Activated naive CD8-positive, alpha-beta T cell (primary cell): ENCODE results near the gene TAS2R9.

ENCODE experiments used
- H3K27ac Mint-ChIP-seq: one replicate; pipeline ENCODE4 v1.8.0; 2021; ENCODE audit warnings: mixed read lengths
- H3K27me3 Mint-ChIP-seq: one replicate; pipeline ENCODE4 v1.8.0; 2021; ENCODE audit warnings: mixed read lengths
- H3K36me3 Mint-ChIP-seq: one replicate; pipeline ENCODE4 v1.8.0; 2021; ENCODE audit warnings: mixed read lengths
- H3K4me1 Mint-ChIP-seq: one replicate; pipeline ENCODE4 v1.8.0; 2021; ENCODE audit warnings: low read depth, mixed read lengths
- H3K4me3 Mint-ChIP-seq: one replicate; pipeline ENCODE4 v1.8.0; 2021; ENCODE audit warnings: mild to moderate bottlenecking, mixed read lengths
- H3K9me3 Mint-ChIP-seq: one replicate; pipeline ENCODE4 v1.8.0; 2021; ENCODE audit warnings: low read depth, mixed read lengths

The TAS2R9 gene

GRCh38 chr12:10810068-10810467, at the start of gene TAS2R9:
TSS of gene TAS2R9 (minus strand) at chr12:10810168. CDS start at chr12:10810075, 93 bp downstream.
- no peaks in the 10 kb centered on the region for H3K4me1 Mint-ChIP-seq
- no peak within 1 kb of the TSS for H3K4me3 Mint-ChIP-seq
- H3K27me3 Mint-ChIP-seq = peaks cover 26% of the 10 kb centered on the region
- H3K27ac Mint-ChIP-seq = no peak within 1 kb of the TSS
- no peaks in the 10 kb centered on the region for H3K36me3 Mint-ChIP-seq
- no peaks in the 10 kb centered on the region for H3K9me3 Mint-ChIP-seq

GRCh38 chr12:10855807-10856206, 45.8 kb upstream of the TAS2R9 start:
- Mint-ChIP-seq H3K36me3 (peaks cover 49% of the 10 kb centered on the region), H3K9me3 (peaks cover 19% of the 10 kb centered on the region), H3K4me3 (no peak overlapping the region), H3K4me1 (peaks cover 27% of the 10 kb centered on the region), H3K27ac (no peak overlapping the region), H3K27me3 (no peaks in the 10 kb centered on the region)

- Mint-ChIP-seq H3K27ac (no peak overlapping the region), H3K27me3 (no peaks in the 10 kb centered on the region), H3K4me1 (peaks cover 43% of the 10 kb centered on the region), H3K9me3 (peaks cover 11% of the 10 kb centered on the region), H3K36me3 (peaks cover 43% of the 10 kb centered on the region), H3K4me3 (no peak overlapping the region)
These were observed 43.8 kb upstream of the TAS2R9 start for GRCh38 chr12:10853776-10854175.

- Mint-ChIP-seq H3K4me3 (no peak overlapping the region), H3K9me3 (no peaks in the 10 kb centered on the region), H3K4me1 (peaks cover 45% of the 10 kb centered on the region), H3K27ac (no peak overlapping the region), H3K27me3 (no peaks in the 10 kb centered on the region), H3K36me3 (peaks cover 31% of the 10 kb centered on the region)
These were observed 41.4 kb upstream of the TAS2R9 start for GRCh38 chr12:10851243-10851858.

GRCh38 chr12:10849425-10849878, 39.5 kb upstream of the TAS2R9 start, which contains the start of gene PRR4:
TSS of gene PRR4 (minus strand) at chr12:10849475. CDS start at chr12:10849437, 38 bp downstream.
- Mint-ChIP-seq H3K9me3 (no peaks in the 10 kb centered on the region), H3K27me3 (no peaks in the 10 kb centered on the region), H3K36me3 (peaks cover 31% of the 10 kb centered on the region), H3K27ac (no peak within 1 kb of the TSS), H3K4me3 (no peak within 1 kb of the TSS), H3K4me1 (peaks cover 42% of the 10 kb centered on the region)

- Mint-ChIP-seq H3K27ac (no peak overlapping the region), H3K9me3 (no peaks in the 10 kb centered on the region), H3K27me3 (no peaks in the 10 kb centered on the region), H3K36me3 (peaks cover 39% of the 10 kb centered on the region), H3K4me1 (peaks cover 37% of the 10 kb centered on the region), H3K4me3 (no peak overlapping the region)
These were observed 37.8 kb upstream of the TAS2R9 start for GRCh38 chr12:10847744-10848143.

- Mint-ChIP-seq H3K4me3 (no peak overlapping the region), H3K27ac (no peak overlapping the region), H3K36me3 (peaks cover 29% of the 10 kb centered on the region), H3K27me3 (no peaks in the 10 kb centered on the region), H3K9me3 (no peaks in the 10 kb centered on the region), H3K4me1 (no peaks in the 10 kb centered on the region)
These were observed 32.9 kb upstream of the TAS2R9 start for GRCh38 chr12:10842862-10843261.

- Mint-ChIP-seq H3K4me1 (no peaks in the 10 kb centered on the region), H3K9me3 (peaks cover 5% of the 10 kb centered on the region), H3K27me3 (no peaks in the 10 kb centered on the region), H3K36me3 (peaks cover 12% of the 10 kb centered on the region), H3K27ac (no peak overlapping the region), H3K4me3 (no peak overlapping the region)
These were observed 28.5 kb upstream of the TAS2R9 start for GRCh38 chr12:10838461-10838860.

GRCh38 chr12:10829994-10830393, 20.0 kb upstream of the TAS2R9 start:
- H3K9me3 Mint-ChIP-seq = no peaks in the 10 kb centered on the region
- no peaks in the 10 kb centered on the region for H3K4me1 Mint-ChIP-seq

GRCh38 chr12:10826258-10826657, 16.3 kb upstream of the TAS2R9 start, which contains the start of gene TAS2R10:
TSS of gene TAS2R10 (minus strand) at chr12:10826358. CDS start at chr12:10826269, 89 bp downstream.
- Mint-ChIP-seq H3K4me1 (no peaks in the 10 kb centered on the region), H3K27me3 (no peaks in the 10 kb centered on the region), H3K27ac (no peak within 1 kb of the TSS), H3K36me3 (peaks cover 2% of the 10 kb centered on the region), H3K4me3 (no peak within 1 kb of the TSS), H3K9me3 (no peaks in the 10 kb centered on the region)

More at GRCh38 chr12:10829994-10830393, 20.0 kb upstream of the TAS2R9 start:
- H3K4me3 Mint-ChIP-seq = no peak overlapping the region
- H3K27me3 Mint-ChIP-seq = no peaks in the 10 kb centered on the region
- no peak overlapping the region for H3K27ac Mint-ChIP-seq
- H3K36me3 Mint-ChIP-seq = peaks cover 2% of the 10 kb centered on the region

- H3K4me3 Mint-ChIP-seq = no peak overlapping the region
- no peaks in the 10 kb centered on the region for H3K4me1 Mint-ChIP-seq
- H3K27ac Mint-ChIP-seq = no peak overlapping the region
- H3K9me3 Mint-ChIP-seq = no peaks in the 10 kb centered on the region
- H3K36me3 Mint-ChIP-seq = no peaks in the 10 kb centered on the region
- H3K27me3 Mint-ChIP-seq = no peaks in the 10 kb centered on the region
These were observed 15.0 kb upstream of the TAS2R9 start for GRCh38 chr12:10824957-10825356.

- no peak overlapping the region for H3K4me3 Mint-ChIP-seq
- H3K9me3 Mint-ChIP-seq = no peaks in the 10 kb centered on the region
- no peak overlapping the region for H3K27ac Mint-ChIP-seq
- peaks cover 19% of the 10 kb centered on the region for H3K27me3 Mint-ChIP-seq
- H3K4me1 Mint-ChIP-seq = no peaks in the 10 kb centered on the region
- no peaks in the 10 kb centered on the region for H3K36me3 Mint-ChIP-seq
These were observed 2.0 kb upstream of the TAS2R9 start for GRCh38 chr12:10811883-10812536.

GRCh38 chr12:10807186-10807585, 2.8 kb downstream of the TAS2R9 start, which contains the start of gene TAS2R8:
TSS of gene TAS2R8 (minus strand) at chr12:10807286. CDS start at chr12:10806980, 306 bp downstream.
- Mint-ChIP-seq H3K36me3 (no peaks in the 10 kb centered on the region), H3K4me3 (no peak within 1 kb of the TSS), H3K27ac (no peak within 1 kb of the TSS), H3K4me1 (no peaks in the 10 kb centered on the region), H3K9me3 (no peaks in the 10 kb centered on the region), H3K27me3 (peaks cover 28% of the 10 kb centered on the region)

GRCh38 chr12:10802587-10802986, 7.4 kb downstream of the TAS2R9 start, which contains the start of gene TAS2R7:
TSS of gene TAS2R7 (minus strand) at chr12:10802627. CDS start at chr12:10802570, 57 bp downstream.
- peaks cover 31% of the 10 kb centered on the region for H3K27me3 Mint-ChIP-seq
- H3K4me1 Mint-ChIP-seq = no peaks in the 10 kb centered on the region
- H3K4me3 Mint-ChIP-seq = no peak within 1 kb of the TSS
- H3K27ac Mint-ChIP-seq = no peak within 1 kb of the TSS
- no peaks in the 10 kb centered on the region for H3K9me3 Mint-ChIP-seq
- H3K36me3 Mint-ChIP-seq = no peaks in the 10 kb centered on the region

GRCh38 chr12:10801741-10802140, 8.2 kb downstream of the TAS2R9 start:
- Mint-ChIP-seq H3K27me3 (peaks cover 31% of the 10 kb centered on the region), H3K4me3 (no peak overlapping the region), H3K36me3 (no peaks in the 10 kb centered on the region), H3K9me3 (no peaks in the 10 kb centered on the region), H3K27ac (no peak overlapping the region), H3K4me1 (no peaks in the 10 kb centered on the region)
